A172 (cell line): Measurements from ENCODE around the gene RCAN1. TPM values are rescaled to one million over a fixed set of nuclear protein-coding genes. Genes with fewer than 3 reads are reported as not detected.
"Not testable (repeated sequence)": the region's sequence is repeated elsewhere in the genome, so short reads cannot be mapped to it uniquely, and the experiment has no call there.

Source experiments
- DNase-seq: peaks from one replicate; pipeline ENCODE4 v3.0.0-alpha.2; 2015; ENCODE audit warnings: low spot score
- total RNA-seq: library from RNA; depleted of rRNA; stranded (reverse); fragments of >200 nt; shearing (Covaris generic); gene quantifications from 2 replicates; pipeline ENCODE4 v1.2.3, GENCODE V29; 2014

Gene RCAN1
- total RNA-seq, 1 experiment from 2014 or later = 61.5 TPM

GRCh38 chr21:34621434-34622350 lies 6.8 kb upstream of the RCAN1 start:
- DNase-seq = no peak

- DNase-seq = no peak
Observed at GRCh38 chr21:34619841-34620665, 5.1 kb upstream of the RCAN1 start.

GRCh38 chr21:34618941-34619340 lies 4.0 kb upstream of the RCAN1 start:
- DNase-seq = no peak

GRCh38 chr21:34617753-34618339 lies 2.9 kb upstream of the RCAN1 start:
- no peak for DNase-seq

GRCh38 chr21:34615487-34615814 lies 538 bp upstream of the RCAN1 start:
- no peak for DNase-seq

- DNase-seq = no peak
Observed at GRCh38 chr21:34613679-34614627, 960 bp downstream of the RCAN1 start.

GRCh38 chr21:34612557-34612956 lies 2.4 kb downstream of the RCAN1 start:
- DNase-seq = no peak

- no peak for DNase-seq
Observed at GRCh38 chr21:34612056-34612455, 2.9 kb downstream of the RCAN1 start.

- DNase-seq = no peak
Observed at GRCh38 chr21:34611528-34611927, 3.4 kb downstream of the RCAN1 start.

- DNase-seq = no peak
Observed at GRCh38 chr21:34609933-34610549, 4.9 kb downstream of the RCAN1 start.

GRCh38 chr21:34609244-34609932 lies 5.5 kb downstream of the RCAN1 start:
- no peak for DNase-seq

- DNase-seq = not testable (repeated sequence)
Observed at GRCh38 chr21:34607376-34607775, 7.5 kb downstream of the RCAN1 start.

- no peak for DNase-seq
Observed at GRCh38 chr21:34606621-34607020, 8.3 kb downstream of the RCAN1 start.

GRCh38 chr21:34606051-34606450 lies 8.9 kb downstream of the RCAN1 start:
- no peak for DNase-seq

GRCh38 chr21:34604956-34605355 lies 10.0 kb downstream of the RCAN1 start:
- DNase-seq = not testable (repeated sequence)

- no peak for DNase-seq
Observed at GRCh38 chr21:34604556-34604955, 10.4 kb downstream of the RCAN1 start.

- DNase-seq = no peak
Observed at GRCh38 chr21:34603710-34604057, 11.2 kb downstream of the RCAN1 start.

- DNase-seq = peak; percentile 68
Observed at GRCh38 chr21:34603002-34603709, 11.8 kb downstream of the RCAN1 start.

- DNase-seq = no peak
Observed at GRCh38 chr21:34602061-34602460, 12.9 kb downstream of the RCAN1 start.
